CD8-positive, alpha-beta memory T cell (primary cell): ENCODE data around the gene ANKHD1. TPM values are rescaled to one million over a fixed set of nuclear protein-coding genes. Genes with fewer than 3 reads are reported as not detected.
A peak's percentile ranks its signal among the peaks of the same experiment; 100 is the strongest.

Experiments used
- CTCF ChIA-PET: fragments of 350-600 bp; sonication (Branson Sonifier 250); formaldehyde crosslinking; loops from one replicate; lab custom pipeline; 2021; ENCODE audit warnings: antibody characterized with exemption; lab: Charles Lee
- POLR2A ChIA-PET: fragments of 350-600 bp; sonication (Branson Sonifier 250); formaldehyde crosslinking; loops from one replicate; lab custom pipeline; 2021; ENCODE audit warnings: antibody characterized with exemption; lab: Charles Lee
- DNase-seq, 5 donors: peaks; one replicate each; pipeline versions ENCODE4 v3.0.0 to v3.0.0-alpha.2; 2020 to 2022; ENCODE audit warnings: mixed read lengths in 1 of 5
- H3K27ac ChIP-seq: one replicate; pipeline ENCODE4 v1.7.0; 2013; ENCODE audit warnings: low read depth, mild to moderate bottlenecking, low read length, moderate library complexity
- H3K27me3 ChIP-seq: 2 replicates; pipeline ENCODE4 v1.7.0; 2013; ENCODE audit warnings: low read length, mild to moderate bottlenecking; ENCODE audit not compliant: insufficient read depth, poor library complexity, severe bottlenecking
- H3K36me3 ChIP-seq: 2 replicates; pipeline ENCODE4 v1.7.0; 2013; ENCODE audit warnings: mild to moderate bottlenecking, low read length, moderate library complexity; ENCODE audit not compliant: insufficient read depth
- H3K4me1 ChIP-seq: 2 replicates; pipeline ENCODE4 v1.7.0; 2013; ENCODE audit warnings: mild to moderate bottlenecking, low read length, moderate library complexity; ENCODE audit not compliant: insufficient read depth
- H3K4me3 ChIP-seq: 2 replicates; pipeline ENCODE4 v1.7.0; 2013; ENCODE audit warnings: mild to moderate bottlenecking, low read length
- H3K9me3 ChIP-seq: 2 replicates; pipeline ENCODE4 v1.7.0; 2013; ENCODE audit warnings: mild to moderate bottlenecking, low read length
- H3K27ac Mint-ChIP-seq, 8 donors: one replicate each; pipeline ENCODE4 v1.8.0; 2020 to 2021; ENCODE audit warnings: mixed read lengths in 8 of 8, mild to moderate bottlenecking in 6 of 8, inconsistent platforms in 3 of 8, moderate library complexity in 3 of 8
- H3K27me3 Mint-ChIP-seq, 2 donors: one replicate each; pipeline ENCODE4 v1.8.0; 2020 to 2021; ENCODE audit warnings: mixed read lengths in 2 of 2, mild to moderate bottlenecking in 1 of 2, moderate library complexity in 1 of 2
- H3K36me3 Mint-ChIP-seq, 3 donors: one replicate each; pipeline ENCODE4 v1.8.0; 2020 to 2021; ENCODE audit warnings: mixed read lengths in 3 of 3, inconsistent platforms in 1 of 3, mild to moderate bottlenecking in 1 of 3
- H3K4me1 Mint-ChIP-seq, 3 donors: one replicate each; pipeline ENCODE4 v1.8.0; 2020 to 2021; ENCODE audit warnings: mixed read lengths in 3 of 3, inconsistent platforms in 1 of 3, mild to moderate bottlenecking in 1 of 3
- H3K4me3 Mint-ChIP-seq, 7 donors: one replicate each; pipeline ENCODE4 v1.8.0; 2020 to 2021; ENCODE audit warnings: mixed read lengths in 7 of 7, mild to moderate bottlenecking in 6 of 7, moderate library complexity in 4 of 7, inconsistent platforms in 2 of 7
- H3K9me3 Mint-ChIP-seq, 5 donors: one replicate each; pipeline ENCODE4 v1.8.0; 2020 to 2022; ENCODE audit warnings: mixed read lengths in 5 of 5, mild to moderate bottlenecking in 3 of 5, moderate library complexity in 2 of 5, inconsistent platforms in 1 of 5
- polyA plus RNA-seq: library from polyadenylated mRNA; unstranded; fragments of 300-500 nt; fragmentation: Illumina TruSeq; gene quantifications from one replicate; pipeline ENCODE4 v1.2.3, GENCODE V29; 2021
- total RNA-seq, 2 experiments: library from RNA; stranded (reverse); gene quantifications; one replicate each; pipeline ENCODE4 v1.2.3, GENCODE V29; 2021

The ANKHD1 gene
- total and polyA plus RNA-seq, 3 experiments from 2014 or later: 88.6 to 107 (median 100) TPM

DNA sequence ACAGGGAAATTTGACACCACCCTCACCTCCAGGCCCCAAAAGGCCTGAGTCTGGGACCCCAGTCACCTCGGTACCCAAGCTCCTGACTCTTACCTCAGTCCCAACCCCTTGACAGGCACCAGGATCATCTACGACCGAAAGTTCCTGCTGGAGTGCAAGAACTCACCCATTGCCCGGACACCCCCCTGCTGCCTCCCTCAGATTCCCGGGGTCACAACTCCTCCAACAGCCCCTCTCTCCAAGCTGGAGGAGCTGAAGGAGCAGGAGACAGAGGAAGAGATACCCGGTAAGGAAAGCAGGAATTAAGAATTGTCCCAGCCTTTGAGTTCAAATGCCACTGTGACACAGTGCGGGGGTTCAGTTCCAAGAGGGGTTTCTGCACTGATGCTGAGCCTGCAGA lies 147.2 kb downstream of the ANKHD1 start:
- H3K27ac ChIP-seq: no peak overlapping the region
- CTCF ChIA-PET: interaction anchor here (1.2 to 3.6 kb wide), 9 partner anchors 10 to 171 kb away, joined by 5 to 34 read pairs (median 9); partner anchors contain the start of genes CD14, SRA1 and TMCO6

DNA sequence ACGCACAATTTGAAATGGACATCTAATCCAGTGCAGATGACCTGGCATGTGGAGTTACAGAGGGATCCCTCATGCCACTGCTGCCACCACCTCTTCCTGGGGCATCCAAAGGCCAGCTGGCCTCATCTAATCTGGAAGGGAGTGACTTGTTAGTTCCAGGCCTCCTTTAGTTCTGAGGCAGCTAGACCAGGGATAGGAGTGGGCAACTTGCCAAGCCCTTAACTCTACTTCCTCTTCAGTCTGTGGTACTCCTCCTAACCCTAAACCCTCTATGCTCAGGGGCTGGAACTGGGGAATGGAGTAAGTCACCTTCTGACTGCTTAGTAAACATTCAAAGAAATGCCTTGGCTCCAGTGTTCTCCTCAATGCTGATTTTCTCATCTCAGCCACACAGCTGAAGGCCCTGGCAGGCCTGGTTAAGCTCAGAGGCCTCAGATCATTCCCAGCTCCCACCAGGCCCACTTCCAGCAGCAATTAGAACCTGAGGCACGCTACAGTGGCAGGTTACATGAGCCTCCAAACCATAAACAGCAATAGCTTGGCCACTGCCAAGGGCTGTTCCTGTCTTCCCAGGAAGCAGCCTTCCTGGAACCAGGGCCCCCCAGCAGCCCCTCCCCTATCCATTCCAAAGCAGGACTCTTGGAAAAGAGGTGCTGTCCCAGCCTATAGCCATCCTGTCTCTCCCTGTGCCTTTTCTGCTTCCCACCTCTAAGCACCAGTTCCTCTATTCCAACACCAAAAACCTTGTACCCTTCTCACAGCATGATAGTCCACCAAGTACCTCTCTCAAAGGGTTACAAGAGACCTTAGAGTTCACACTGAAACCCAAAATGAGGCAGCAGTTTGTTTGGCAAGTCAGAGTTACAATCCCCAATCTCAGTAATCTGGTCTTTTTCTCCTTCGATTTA lies 147.9 kb downstream of the ANKHD1 start:
- DNase-seq: no peak
- Histone ChIP-seq H3K27ac (peak overlapping the region; percentile 19), H3K36me3 (peaks cover 11% of the 10 kb centered on the region), H3K4me1 (peaks cover 38% of the 10 kb centered on the region), H3K27me3 (no peaks in the 10 kb centered on the region), H3K4me3 (no peak overlapping the region), H3K9me3 (no peaks in the 10 kb centered on the region)
- ChIA-PET CTCF (interaction anchor here (2.3 to 3.6 kb wide), 3 partner anchors 9 to 93 kb away, joined by 9 to 34 read pairs (median 10); partner anchors contain the start of gene SRA1), POLR2A (interaction anchor here (1.3 to 3.1 kb wide), 4 partner anchors 8 to 97 kb away, joined by 3 to 29 read pairs (median 8); partner anchors contain the start of genes APBB3, NDUFA2, SLC35A4 and SRA1)
- Mint-ChIP-seq H3K36me3 (peaks cover 0 to 57% (median 9%) of the 10 kb centered on the region in 3 donors), H3K9me3 (no peaks in the 10 kb centered on the region), H3K27ac (peak overlapping the region; percentile 68 to 95 (median 94)), H3K4me3 (peak overlapping the region in 5 of 7 donors; percentile 52 to 80 (median 70)), H3K27me3 (no peaks in the 10 kb centered on the region), H3K4me1 (peaks cover 38 to 57% (median 51%) of the 10 kb centered on the region in 3 donors)

More for the DNA sequence above, 147.2 kb downstream of the ANKHD1 start:
- H3K27me3 ChIP-seq: no peaks in the 10 kb centered on the region
- H3K36me3 ChIP-seq: peaks cover 11% of the 10 kb centered on the region
- no peaks in the 10 kb centered on the region for H3K9me3 ChIP-seq
- no peak for DNase-seq
- H3K4me3 ChIP-seq: no peak overlapping the region
- H3K27ac Mint-ChIP-seq: peak overlapping the region; percentile 87 to 95 (median 94)
- POLR2A ChIA-PET: interaction anchor here (1.3 to 3.1 kb wide), 3 partner anchors 8 to 16 kb away, joined by 3 to 29 read pairs (median 12); partner anchors contain the start of genes APBB3, SLC35A4 and SRA1
- peaks cover 32% of the 10 kb centered on the region for H3K4me1 ChIP-seq
- H3K4me1 Mint-ChIP-seq: peaks cover 32 to 50% (median 44%) of the 10 kb centered on the region in 3 donors
- no peaks in the 10 kb centered on the region for H3K27me3 Mint-ChIP-seq
- H3K4me3 Mint-ChIP-seq: peak overlapping the region in 6 of 7 donors; percentile 48 to 86 (median 68)
- peaks cover 0 to 58% (median 15%) of the 10 kb centered on the region in 3 donors for H3K36me3 Mint-ChIP-seq
- H3K9me3 Mint-ChIP-seq: no peaks in the 10 kb centered on the region

DNA sequence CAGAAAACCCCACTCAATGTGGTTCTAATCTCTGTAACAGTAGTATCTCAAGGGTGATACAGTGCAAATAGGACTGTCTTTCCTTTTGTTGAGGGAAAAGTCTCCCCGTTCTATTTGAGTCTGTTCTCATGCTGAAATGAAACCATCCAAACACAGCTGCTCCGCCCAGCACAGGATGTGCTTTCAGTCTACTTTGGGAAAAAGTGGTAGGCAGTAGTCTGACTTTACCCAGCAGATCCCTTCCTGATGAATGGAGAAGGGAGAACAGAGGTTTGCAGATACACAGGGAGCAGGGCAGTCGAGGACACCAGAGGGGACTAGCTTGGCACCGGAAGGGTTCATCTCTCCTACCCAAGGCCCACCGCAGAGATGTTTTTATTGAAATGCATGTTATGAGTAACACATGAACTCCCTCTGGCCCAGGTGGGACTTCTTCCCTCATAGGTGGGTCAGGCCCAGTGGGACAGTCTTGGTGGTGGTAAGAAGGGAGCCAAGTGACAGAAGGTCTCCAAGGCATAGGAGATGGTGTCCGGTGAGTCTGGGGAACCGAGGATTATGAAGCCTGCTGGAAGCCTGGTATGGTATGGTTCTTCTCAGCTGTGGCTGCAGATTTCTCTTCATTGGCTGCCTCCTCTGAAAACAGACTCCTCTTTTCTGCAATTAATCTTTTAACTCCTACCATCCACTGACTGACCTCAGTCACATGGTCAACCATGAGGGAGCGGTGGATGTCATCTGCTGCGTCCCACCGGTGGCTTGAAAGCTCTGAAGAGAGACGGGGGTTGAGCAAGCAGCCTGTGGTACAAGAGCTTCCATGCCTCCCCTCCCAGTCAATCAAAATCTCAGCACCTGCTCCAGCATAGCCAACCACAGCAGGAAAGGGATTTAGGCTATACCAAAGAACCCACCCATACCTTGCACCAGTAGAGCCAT lies 148.8 kb downstream of the ANKHD1 start:
- ChIA-PET CTCF (interaction anchor here (0.6 kb wide), 1 partner anchor 125 kb away, joined by 3 read pairs; no protein-coding TSS in a partner anchor), POLR2A (interaction anchor here (1.3 kb wide), 1 partner anchor 96 kb away, joined by 3 read pairs; the partner anchor contains the start of gene NDUFA2)
- H3K4me1 Mint-ChIP-seq: peaks cover 47 to 66% (median 59%) of the 10 kb centered on the region in 3 donors
- Histone ChIP-seq H3K4me3 (no peak overlapping the region), H3K27ac (no peak overlapping the region), H3K36me3 (peaks cover 11% of the 10 kb centered on the region), H3K9me3 (no peaks in the 10 kb centered on the region), H3K27me3 (no peaks in the 10 kb centered on the region), H3K4me1 (peaks cover 43% of the 10 kb centered on the region)
- H3K27me3 Mint-ChIP-seq: no peaks in the 10 kb centered on the region
- no peak for DNase-seq
- H3K9me3 Mint-ChIP-seq: no peaks in the 10 kb centered on the region
- peaks cover 0 to 54% (median 5%) of the 10 kb centered on the region in 3 donors for H3K36me3 Mint-ChIP-seq
- H3K27ac Mint-ChIP-seq: peak overlapping the region in 7 of 8 donors; percentile 19 to 95 (median 74)
- peak overlapping the region in 1 of 7 donors; percentile 71 for H3K4me3 Mint-ChIP-seq

- Histone ChIP-seq H3K36me3 (peaks cover 11% of the 10 kb centered on the region), H3K4me3 (no peak overlapping the region), H3K9me3 (no peaks in the 10 kb centered on the region), H3K4me1 (peaks cover 55% of the 10 kb centered on the region), H3K27ac (no peak overlapping the region), H3K27me3 (no peaks in the 10 kb centered on the region)
- Mint-ChIP-seq H3K27ac (peak overlapping the region in 4 of 8 donors; percentile 29 to 86 (median 52)), H3K27me3 (no peaks in the 10 kb centered on the region), H3K36me3 (peaks cover 0 to 58% (median 9%) of the 10 kb centered on the region in 3 donors), H3K4me1 (peaks cover 55 to 79% (median 69%) of the 10 kb centered on the region in 3 donors), H3K4me3 (no peak overlapping the region), H3K9me3 (no peaks in the 10 kb centered on the region)
- CTCF ChIA-PET: interaction anchor here (1.1 to 1.3 kb wide), 2 partner anchors 96 to 159 kb away, joined by 3 to 5 read pairs; partner anchors contain the start of genes IK and NDUFA2
- DNase-seq: no peak
- POLR2A ChIA-PET: no interaction called here
Observed at GRCh38 chr5:140551872-140552271, 150.2 kb downstream of the ANKHD1 start.

- peaks cover 45% of the 10 kb centered on the region for H3K4me1 ChIP-seq
- Mint-ChIP-seq H3K4me3 (peak overlapping the region in 3 of 7 donors; percentile 6 to 28 (median 23)), H3K36me3 (peaks cover 0 to 65% (median 9%) of the 10 kb centered on the region in 3 donors), H3K4me1 (peaks cover 56 to 72% (median 62%) of the 10 kb centered on the region in 3 donors), H3K27me3 (no peaks in the 10 kb centered on the region), H3K9me3 (no peaks in the 10 kb centered on the region), H3K27ac (peak overlapping the region in 7 of 8 donors; percentile 12 to 82 (median 62))
- peaks cover 11% of the 10 kb centered on the region for H3K36me3 ChIP-seq
- DNase-seq: no peak
- ChIA-PET CTCF (no interaction called here), POLR2A (interaction anchor here (1.0 kb wide), 1 partner anchor 74 kb away, joined by 3 read pairs; no protein-coding TSS in a partner anchor)
- H3K27ac ChIP-seq: no peak overlapping the region
- H3K27me3 ChIP-seq: no peaks in the 10 kb centered on the region
- H3K9me3 ChIP-seq: no peaks in the 10 kb centered on the region
- no peak overlapping the region for H3K4me3 ChIP-seq
Observed at GRCh38 chr5:140553657-140554056, 152.0 kb downstream of the ANKHD1 start.

DNA sequence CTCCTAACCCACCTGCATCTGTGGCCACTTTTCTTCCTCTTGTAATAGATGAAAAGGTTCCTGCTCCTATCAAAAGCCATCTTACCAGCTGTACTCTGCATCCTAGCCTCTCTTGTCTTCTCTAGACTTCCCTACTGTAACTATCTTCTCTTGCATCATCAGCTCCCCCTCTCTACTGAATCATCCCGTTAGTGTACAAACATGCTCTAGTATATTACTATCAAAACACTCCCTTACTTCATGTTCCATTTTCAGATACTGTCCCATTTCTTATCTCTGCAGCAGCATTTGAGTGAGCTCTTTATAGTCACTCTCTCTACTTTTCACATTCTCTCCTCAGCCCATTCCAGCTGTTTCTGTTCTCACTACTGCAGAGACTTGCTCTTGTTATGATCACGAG lies 152.8 kb downstream of the ANKHD1 start:
- Mint-ChIP-seq H3K9me3 (no peaks in the 10 kb centered on the region), H3K4me3 (peak overlapping the region in 3 of 7 donors; percentile 0 to 28 (median 2)), H3K27ac (peak overlapping the region in 7 of 8 donors; percentile 53 to 98 (median 79)), H3K4me1 (peaks cover 52 to 64% (median 55%) of the 10 kb centered on the region in 3 donors), H3K27me3 (no peaks in the 10 kb centered on the region), H3K36me3 (peaks cover 0 to 58% (median 9%) of the 10 kb centered on the region in 3 donors)
- H3K36me3 ChIP-seq: peaks cover 11% of the 10 kb centered on the region
- no peak overlapping the region for H3K27ac ChIP-seq
- DNase-seq: no peak
- CTCF ChIA-PET: no interaction called here
- H3K4me1 ChIP-seq: peaks cover 37% of the 10 kb centered on the region
- H3K9me3 ChIP-seq: no peaks in the 10 kb centered on the region
- POLR2A ChIA-PET: interaction anchor here (0.7 kb wide), 1 partner anchor 10 kb away, joined by 3 read pairs; no protein-coding TSS in a partner anchor
- H3K4me3 ChIP-seq: no peak overlapping the region
- H3K27me3 ChIP-seq: no peaks in the 10 kb centered on the region
